Neural progenitor cell (in vitro differentiated cells): Measurements from ENCODE around the gene PARD3B. TPM values are rescaled to one million over a fixed set of nuclear protein-coding genes. Genes with fewer than 3 reads are reported as not detected.

Experiments used
- DNase-seq: peaks from one replicate; pipeline ENCODE4 v3.0.0-alpha.2; 2016; ENCODE audit warnings: low spot score
- H2AFZ ChIP-seq: fragments of 200-600 bp; sonication (generic); replicated peaks from 2 replicates; pipeline ENCODE4 v1.6.1; 2016; ENCODE audit warnings: antibody characterized with exemption
- H3F3A ChIP-seq: fragments of 200-600 bp; sonication (generic); 2 replicates; pipeline ENCODE4 v1.6.1; 2016; ENCODE audit warnings: antibody characterized with exemption, low read depth
- H3K27ac ChIP-seq: fragments of 200-600 bp; sonication (generic); 2 replicates; pipeline ENCODE4 v1.5.1; 2016; ENCODE audit warnings: mild to moderate bottlenecking
- H3K27me3 ChIP-seq: fragments of 200-600 bp; sonication (generic); 2 replicates; pipeline ENCODE4 v1.6.1; 2016; ENCODE audit warnings: mild to moderate bottlenecking, moderate library complexity
- H3K36me3 ChIP-seq: fragments of 200-600 bp; sonication (generic); 2 replicates; pipeline ENCODE4 v1.5.1; 2016
- H3K4me1 ChIP-seq: fragments of 200-600 bp; sonication (generic); 2 replicates; pipeline ENCODE4 v1.6.1; 2016; ENCODE audit warnings: mixed run types
- H3K4me2 ChIP-seq: fragments of 200-600 bp; sonication (generic); 2 replicates; pipeline ENCODE4 v1.6.1; 2016
- H3K4me3 ChIP-seq: fragments of 200-600 bp; sonication (generic); 2 replicates; pipeline ENCODE4 v1.5.1; 2016
- H3K79me2 ChIP-seq: fragments of 200-600 bp; sonication (generic); 2 replicates; pipeline ENCODE4 v1.6.1; 2016; ENCODE audit warnings: low read depth
- H3K9ac ChIP-seq: fragments of 200-600 bp; sonication (generic); 2 replicates; pipeline ENCODE4 v1.6.1; 2016
- H3K9me3 ChIP-seq: fragments of 200-600 bp; sonication (generic); 2 replicates; pipeline ENCODE4 v1.5.1; 2016; ENCODE audit warnings: low read depth
- H4K20me1 ChIP-seq: fragments of 200-600 bp; sonication (generic); 2 replicates; pipeline ENCODE4 v1.6.1; 2016; ENCODE audit warnings: low read depth
- H3K27ac Mint-ChIP-seq: 3 replicates; pipeline ENCODE4 v1.8.0; 2021; ENCODE audit warnings: mixed read lengths
- H3K27me3 Mint-ChIP-seq: 2 replicates; pipeline ENCODE4 v1.8.0; 2022; ENCODE audit warnings: low read depth, mild to moderate bottlenecking, inconsistent platforms, moderate library complexity, mixed read lengths; ENCODE audit not compliant: insufficient read depth
- H3K36me3 Mint-ChIP-seq: 3 replicates; pipeline ENCODE4 v1.8.0; 2021; ENCODE audit warnings: mixed read lengths
- H3K4me1 Mint-ChIP-seq: 3 replicates; pipeline ENCODE4 v1.8.0; 2021; ENCODE audit warnings: mixed read lengths
- H3K4me3 Mint-ChIP-seq: 3 replicates; pipeline ENCODE4 v1.8.0; 2021; ENCODE audit warnings: mild to moderate bottlenecking, moderate library complexity, mixed read lengths
- H3K9me3 Mint-ChIP-seq: 3 replicates; pipeline ENCODE4 v1.8.0; 2020; ENCODE audit warnings: mixed read lengths
- CTCF ChIP-seq: fragments of 200-600 bp; sonication (generic); IDR thresholded peaks from 2 replicates; pipeline ENCODE4 v1.5.1; 2017; ENCODE audit warnings: antibody characterized with exemption, mild to moderate bottlenecking
- EZH2 ChIP-seq: fragments of 200-600 bp; sonication (generic); IDR thresholded peaks from 2 replicates; pipeline ENCODE4 v1.6.1; 2017; ENCODE audit warnings: antibody characterized with exemption, mild to moderate bottlenecking, moderate library complexity
- EZH2phosphoT487 ChIP-seq: fragments of 200-600 bp; sonication (generic); IDR thresholded peaks from 2 replicates; pipeline ENCODE4 v1.6.1; 2017; ENCODE audit warnings: antibody characterized with exemption
- total RNA-seq: library from RNA; depleted of rRNA; stranded (reverse); fragments of >200 nt; gene quantifications from 2 replicates; pipeline ENCODE4 v1.2.3, GENCODE V29; 2015; ENCODE audit warnings: low replicate concordance

The PARD3B gene
- total RNA-seq, 1 donor from 2014 or later, result 8.4 TPM

- Histone ChIP-seq H3K27me3 (no peaks in the 10 kb centered on the region), H3K4me3 (no peak overlapping the region), H3K9ac (no peak overlapping the region), H3K36me3 (no peaks in the 10 kb centered on the region), H4K20me1 (no peaks in the 10 kb centered on the region), H2AFZ (no peak overlapping the region), H3F3A (peaks cover 20% of the 10 kb centered on the region), H3K9me3 (no peaks in the 10 kb centered on the region), H3K4me1 (peaks cover 32% of the 10 kb centered on the region), H3K27ac (no peak overlapping the region), H3K4me2 (peak overlapping the region; percentile 64), H3K79me2 (no peaks in the 10 kb centered on the region)
- Mint-ChIP-seq H3K27ac (no peak overlapping the region), H3K9me3 (peaks cover 3% of the 10 kb centered on the region), H3K4me3 (no peak overlapping the region), H3K4me1 (peaks cover 14% of the 10 kb centered on the region), H3K36me3 (no peaks in the 10 kb centered on the region), H3K27me3 (no peaks in the 10 kb centered on the region)
- no peak for TF ChIP-seq EZH2
- no peak for TF ChIP-seq CTCF
- no peak for TF ChIP-seq EZH2phosphoT487
- DNase-seq, result no peak
These were observed 936.6 kb downstream of the PARD3B start for GRCh38 chr2:205481861-205482260.

- Histone ChIP-seq H3K4me3 (no peak overlapping the region), H3K9me3 (no peaks in the 10 kb centered on the region), H2AFZ (no peak overlapping the region), H4K20me1 (no peaks in the 10 kb centered on the region), H3K9ac (no peak overlapping the region), H3K27ac (no peak overlapping the region), H3K79me2 (no peaks in the 10 kb centered on the region), H3K4me1 (peaks cover 32% of the 10 kb centered on the region), H3K27me3 (no peaks in the 10 kb centered on the region), H3K36me3 (no peaks in the 10 kb centered on the region), H3K4me2 (peak overlapping the region; percentile 64), H3F3A (peaks cover 20% of the 10 kb centered on the region)
- no peak overlapping the region for H3K4me3 Mint-ChIP-seq
- H3K9me3 Mint-ChIP-seq, result peaks cover 3% of the 10 kb centered on the region
- DNase-seq, result peak; percentile 23
- no peaks in the 10 kb centered on the region for H3K36me3 Mint-ChIP-seq
- H3K4me1 Mint-ChIP-seq, result peaks cover 14% of the 10 kb centered on the region
- H3K27me3 Mint-ChIP-seq, result no peaks in the 10 kb centered on the region
- no peak overlapping the region for H3K27ac Mint-ChIP-seq
- no peak for TF ChIP-seq EZH2phosphoT487
- TF ChIP-seq CTCF, result no peak
- no peak for TF ChIP-seq EZH2
These were observed 937.3 kb downstream of the PARD3B start for GRCh38 chr2:205482399-205483081.

- TF ChIP-seq CTCF, result no peak
- no peak for TF ChIP-seq EZH2phosphoT487
- TF ChIP-seq EZH2, result no peak
- no peak overlapping the region for H3K9ac ChIP-seq
- peaks cover 20% of the 10 kb centered on the region for H3F3A ChIP-seq
These were observed 937.8 kb downstream of the PARD3B start for GRCh38 chr2:205483095-205483494.

More at GRCh38 chr2:205483095-205483494, 937.8 kb downstream of the PARD3B start:
- no peak overlapping the region for H3K4me3 ChIP-seq
- H3K27me3 ChIP-seq, result no peaks in the 10 kb centered on the region
- Mint-ChIP-seq H3K4me3 (no peak overlapping the region), H3K4me1 (peaks cover 14% of the 10 kb centered on the region), H3K9me3 (peaks cover 3% of the 10 kb centered on the region), H3K27ac (no peak overlapping the region), H3K27me3 (no peaks in the 10 kb centered on the region), H3K36me3 (no peaks in the 10 kb centered on the region)
- no peaks in the 10 kb centered on the region for H4K20me1 ChIP-seq
- peak overlapping the region; percentile 14 for H3K27ac ChIP-seq
- no peak overlapping the region for H2AFZ ChIP-seq
- no peaks in the 10 kb centered on the region for H3K79me2 ChIP-seq
- DNase-seq, result no peak
- H3K36me3 ChIP-seq, result no peaks in the 10 kb centered on the region
- no peaks in the 10 kb centered on the region for H3K9me3 ChIP-seq
- H3K4me2 ChIP-seq, result peak overlapping the region; percentile 64
- peaks cover 32% of the 10 kb centered on the region for H3K4me1 ChIP-seq
